Hepatic stellate cell (primary cell): ENCODE results near the gene PPP1R1A.

Experiments
- DNase-seq: peaks from one replicate; pipeline ENCODE4 v3.0.0; 2011; ENCODE audit warnings: low spot score

PPP1R1A gene

DNA sequence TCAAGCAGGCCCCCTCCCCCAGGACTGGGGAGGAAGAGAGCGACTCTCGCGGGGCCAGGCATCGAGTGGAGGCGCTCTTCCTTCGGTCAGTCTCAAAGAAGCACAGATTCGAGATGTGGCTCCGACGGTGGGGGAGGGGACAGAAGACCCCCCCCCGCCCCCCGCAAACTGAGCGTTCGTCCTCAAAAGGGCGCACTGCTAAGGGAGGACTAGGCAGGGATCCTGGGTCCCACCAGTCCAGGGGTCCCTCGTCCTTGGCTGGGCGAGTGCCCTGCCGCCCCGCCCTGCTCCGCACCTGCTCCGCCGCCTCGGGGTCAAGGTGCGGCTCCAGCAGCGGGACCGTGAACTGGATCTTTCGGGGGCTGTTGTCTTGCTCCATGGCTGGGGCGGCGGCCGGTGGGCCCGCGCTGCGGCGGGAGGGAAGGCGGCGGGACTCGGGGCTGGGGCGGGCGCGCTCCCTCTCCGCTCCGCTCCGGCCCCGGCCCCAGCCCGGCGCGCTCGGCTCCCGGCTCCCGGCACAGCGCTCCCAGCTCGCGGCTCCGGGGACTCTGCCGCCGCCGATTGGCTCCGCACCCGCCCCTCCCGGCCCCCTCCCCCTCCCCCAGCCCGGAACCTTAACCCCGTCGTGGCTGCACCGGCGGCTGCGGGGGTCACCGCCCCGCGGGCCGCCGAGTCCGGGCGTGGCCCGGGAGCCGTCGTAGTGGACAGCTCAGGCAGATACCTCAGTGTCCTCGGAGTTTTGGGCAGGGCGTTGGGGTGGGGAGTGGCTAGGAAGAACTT lies at the start of gene PPP1R1A:
Gene PPP1R1A, minus strand, starts transcription at position 550 of the 780 bp plus-strand sequence. Its CDS starts 171 bp downstream, at position 379.
- DNase-seq = no peak

DNA sequence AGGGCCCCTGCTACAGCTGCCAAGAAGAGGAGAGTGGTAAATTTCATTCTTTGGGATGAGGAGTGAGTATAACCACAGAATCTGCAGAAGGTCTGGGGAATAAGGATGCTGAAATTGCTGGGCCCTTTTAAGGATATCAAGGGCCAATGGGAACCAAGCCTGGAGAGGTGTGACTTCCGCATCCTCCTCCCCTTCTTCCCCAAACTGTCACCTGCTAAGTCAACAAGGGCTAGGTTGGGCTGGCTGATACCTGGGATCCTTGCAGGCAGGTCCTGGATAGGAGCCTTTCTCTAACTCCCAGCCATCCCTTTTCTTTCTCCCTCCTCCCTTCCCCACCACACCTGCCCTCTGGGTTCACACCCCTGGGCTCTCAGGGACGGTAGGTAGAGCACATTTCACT lies 46.3 kb upstream of the PPP1R1A start, which contains the start of gene LACRT:
Gene LACRT, minus strand, starts transcription at position 101 of the 400 bp plus-strand sequence. Its CDS starts 54 bp downstream, at position 47.
- DNase-seq = no peak

GRCh38 chr12:54631988-54632728 lies 43.7 kb upstream of the PPP1R1A start:
- DNase-seq = no peak

GRCh38 chr12:54631551-54631950 lies 43.1 kb upstream of the PPP1R1A start:
- no peak for DNase-seq

DNA sequence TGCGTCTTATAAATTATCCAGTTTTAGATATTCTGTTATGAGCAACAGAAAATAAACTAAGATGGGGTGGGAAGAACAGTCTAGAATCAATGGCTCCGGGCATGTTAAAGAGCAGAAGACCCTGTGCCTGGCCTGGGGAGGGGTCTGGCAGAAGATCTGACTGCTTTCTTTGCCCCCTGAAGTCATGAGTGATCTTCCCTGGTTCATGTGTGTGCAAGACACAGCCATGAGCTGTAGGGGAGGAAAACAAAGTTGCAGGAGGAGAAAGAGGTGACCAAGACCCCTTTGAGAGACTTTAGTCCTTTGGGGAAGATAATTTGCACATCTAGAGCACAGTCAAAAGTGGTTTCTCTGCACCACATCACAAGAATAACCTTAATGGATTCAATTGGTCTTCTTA lies 41.5 kb upstream of the PPP1R1A start:
- no peak for DNase-seq

DNA sequence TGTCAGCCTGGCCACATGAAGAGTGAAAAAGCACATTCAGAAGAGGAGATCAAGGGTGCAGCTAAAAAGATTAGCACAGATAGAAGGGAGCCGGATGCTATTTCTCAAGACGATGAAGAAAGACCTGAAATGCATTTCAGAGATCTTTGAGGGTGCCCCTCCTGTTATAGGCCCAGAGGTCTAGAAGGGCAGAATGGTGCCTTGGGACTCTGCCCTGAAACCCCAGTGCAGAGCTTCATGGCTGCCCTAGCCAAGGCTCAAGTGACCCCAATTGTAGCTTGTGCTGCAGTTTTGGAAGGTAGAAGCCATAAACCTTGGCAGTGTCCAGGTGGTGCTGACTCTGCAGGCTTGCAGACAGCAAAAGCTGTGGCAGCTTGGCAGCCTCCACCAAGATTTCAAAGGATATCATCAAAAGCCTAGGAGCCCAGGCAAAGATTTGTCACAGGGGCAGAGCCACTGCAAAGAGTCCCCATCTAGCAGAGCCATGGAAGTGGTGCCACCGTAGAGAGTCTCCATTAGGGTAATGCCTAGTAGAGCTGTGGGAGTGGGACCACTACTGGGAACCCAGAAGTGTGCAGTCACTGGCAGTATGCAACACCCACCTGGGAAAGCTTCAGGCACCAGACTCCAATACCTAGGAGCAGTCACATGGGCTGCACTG lies 39.9 kb upstream of the PPP1R1A start:
- no peak for DNase-seq

DNA sequence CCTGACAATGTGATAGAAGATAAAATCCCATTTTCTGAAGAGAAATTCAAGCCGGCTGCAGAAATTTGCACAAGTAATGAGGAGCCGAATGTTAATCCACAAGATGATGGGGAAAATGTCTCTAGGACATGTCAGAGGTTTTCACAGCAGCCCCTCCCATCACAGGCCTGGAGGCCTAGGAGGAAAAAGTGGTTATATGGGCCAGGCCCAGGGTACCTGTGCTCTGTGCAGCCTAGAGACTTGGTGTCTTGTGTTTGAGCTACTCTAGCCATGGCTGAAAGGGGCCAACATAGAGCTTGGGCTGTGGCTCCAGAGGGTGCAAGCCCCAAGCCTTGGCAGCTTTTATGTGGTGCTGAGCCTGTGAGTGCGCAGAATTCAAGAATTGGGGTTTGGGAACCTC lies 38.8 kb upstream of the PPP1R1A start:
- DNase-seq = no peak

DNA sequence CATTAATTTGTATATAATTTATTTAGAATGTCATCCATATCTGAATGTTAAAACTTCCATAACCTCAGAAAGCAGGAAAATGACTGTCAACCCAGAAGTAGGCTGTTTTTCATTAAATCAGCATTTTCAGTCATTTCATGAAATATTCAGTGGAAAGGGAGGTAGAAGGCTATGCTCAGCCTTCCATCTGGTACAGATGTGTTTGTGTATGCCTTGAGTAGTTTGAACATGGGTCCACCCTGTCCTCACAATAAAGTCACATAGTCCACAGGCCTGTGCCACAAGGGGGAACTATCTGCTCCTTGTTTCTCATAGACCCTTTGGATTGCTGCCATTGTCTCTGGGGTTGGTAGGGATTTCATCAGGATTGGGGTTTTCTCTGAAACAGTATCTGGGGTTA lies 37.1 kb upstream of the PPP1R1A start:
- no peak for DNase-seq

DNA sequence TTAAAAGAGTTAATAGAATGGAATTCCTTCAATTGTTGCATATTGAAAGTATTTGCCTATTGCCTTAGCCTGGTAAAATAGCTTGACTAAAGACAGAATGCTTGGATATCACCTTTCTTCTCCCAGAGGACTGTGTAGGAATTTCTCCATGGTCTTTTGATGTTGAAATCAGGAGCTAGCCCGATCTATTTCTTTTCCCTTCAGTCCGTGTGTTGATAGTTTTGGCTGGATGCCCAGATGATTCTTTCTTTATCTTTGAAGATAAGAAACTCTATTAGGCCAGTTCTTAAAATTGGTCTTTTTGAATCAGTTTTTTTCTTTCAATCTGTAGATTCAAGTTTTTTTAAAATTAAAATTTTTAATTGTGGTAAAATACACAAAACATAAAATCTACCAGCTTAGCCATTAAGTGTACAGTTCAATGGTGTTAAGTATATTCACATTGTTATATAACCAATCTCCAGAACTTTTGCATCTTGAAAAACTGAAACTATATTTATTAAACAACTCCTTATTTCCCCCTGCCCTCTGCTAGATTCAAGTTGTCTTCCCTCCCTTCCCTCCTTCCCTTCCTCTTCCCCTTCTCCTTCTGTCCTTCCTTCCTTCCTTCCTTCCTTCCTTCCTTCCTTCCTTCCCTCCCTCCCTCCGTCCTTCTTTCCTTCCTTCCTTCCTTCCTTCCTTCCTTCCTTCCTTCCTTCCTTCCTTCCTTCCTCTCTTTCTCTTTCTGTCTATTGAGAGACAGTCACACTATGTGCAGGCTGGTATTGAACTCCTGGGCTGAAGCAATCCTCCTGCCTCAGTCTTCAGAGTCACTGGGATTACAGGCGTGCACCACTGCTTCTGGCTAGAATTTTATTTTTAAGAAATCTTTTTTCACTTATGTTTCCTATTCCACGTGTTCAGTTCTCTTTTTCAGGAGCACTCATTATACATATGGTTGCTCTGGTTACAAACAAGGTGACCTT lies 36.1 kb upstream of the PPP1R1A start:
- no peak for DNase-seq

- DNase-seq = no peak
Observed at GRCh38 chr12:54622463-54623183, 34.2 kb upstream of the PPP1R1A start.

DNA sequence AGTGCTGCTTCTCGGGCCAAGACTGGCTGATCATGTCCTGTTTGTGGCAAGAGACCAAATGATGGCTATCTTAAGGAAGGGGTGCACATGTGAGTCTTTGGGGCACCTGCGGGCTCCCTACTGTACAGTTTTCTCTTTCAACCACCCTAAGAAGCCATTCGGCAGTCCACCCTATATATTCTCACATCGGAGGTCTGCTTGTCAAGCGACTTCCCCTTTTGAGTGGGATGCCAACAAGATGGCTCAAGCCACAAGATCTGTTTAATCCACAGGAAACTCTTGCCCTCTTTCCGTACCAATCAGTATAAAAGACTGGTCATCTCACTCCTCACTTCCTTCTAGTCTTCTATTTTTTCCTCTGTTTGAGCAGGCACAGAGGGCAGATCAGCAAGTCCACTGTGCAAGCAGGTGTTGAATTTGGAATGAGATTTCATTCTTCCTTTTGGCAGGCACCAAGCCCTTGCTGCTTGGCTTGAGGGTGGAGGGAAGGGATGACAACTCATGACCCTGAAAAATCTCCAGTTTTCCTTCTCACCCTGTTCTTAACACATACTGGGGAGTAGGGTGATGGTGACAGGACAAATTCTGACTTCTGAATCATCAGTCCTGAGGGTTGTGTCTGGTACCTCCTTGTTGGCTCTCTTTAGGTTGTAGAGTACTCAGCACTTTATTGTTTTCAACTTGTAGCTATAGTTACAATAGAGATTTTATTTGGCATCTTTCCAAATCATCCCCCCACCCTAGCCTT lies 28.6 kb upstream of the PPP1R1A start:
- no peak for DNase-seq

DNA sequence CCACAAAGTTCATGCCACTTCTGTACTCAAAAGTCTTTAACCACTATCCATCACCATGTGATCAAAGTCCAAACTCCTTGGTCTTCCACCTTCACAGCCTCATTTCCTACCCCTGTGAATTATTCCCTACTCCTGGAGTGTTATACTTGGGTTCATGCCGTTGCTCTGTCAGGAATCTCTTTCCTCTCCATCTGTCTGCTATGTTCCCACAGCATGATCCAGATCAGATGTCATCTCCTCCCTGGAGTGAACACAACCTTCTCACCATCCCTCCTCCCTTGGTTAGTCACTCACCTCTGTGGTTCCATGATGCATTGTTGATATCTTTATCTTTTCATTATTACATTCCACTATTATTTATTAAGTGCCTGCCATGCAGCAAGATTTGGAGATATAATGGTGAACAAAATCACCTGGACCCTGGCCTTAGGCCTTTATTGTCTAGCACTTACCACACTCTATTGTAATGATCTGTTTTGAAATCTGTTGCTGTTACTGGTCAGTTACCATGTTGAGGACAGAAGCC lies 23.8 kb upstream of the PPP1R1A start:
- no peak for DNase-seq

DNA sequence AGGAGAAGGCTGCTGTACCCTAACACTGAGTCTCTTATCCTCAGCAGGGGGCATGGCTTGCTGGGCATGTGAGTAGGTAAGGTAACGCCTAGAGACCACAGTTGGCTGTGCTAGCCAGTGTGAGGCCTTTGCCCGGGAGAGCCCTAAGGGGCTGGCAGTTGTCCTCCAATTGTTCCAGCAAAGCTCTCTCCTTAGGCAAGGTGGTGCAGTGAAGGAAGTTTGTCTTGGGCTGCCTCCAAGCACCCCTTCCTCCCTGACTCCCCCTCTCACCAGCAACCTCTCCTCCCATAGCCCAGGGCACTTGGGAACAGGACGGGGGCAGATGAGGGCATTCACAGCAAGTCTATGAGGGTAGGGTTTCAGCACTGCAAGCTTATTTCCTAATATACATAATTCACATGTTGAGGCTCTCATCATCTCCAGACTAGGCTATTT lies 23.3 kb upstream of the PPP1R1A start:
- DNase-seq = no peak

GRCh38 chr12:54608769-54609168 lies 20.3 kb upstream of the PPP1R1A start:
- no peak for DNase-seq

DNA sequence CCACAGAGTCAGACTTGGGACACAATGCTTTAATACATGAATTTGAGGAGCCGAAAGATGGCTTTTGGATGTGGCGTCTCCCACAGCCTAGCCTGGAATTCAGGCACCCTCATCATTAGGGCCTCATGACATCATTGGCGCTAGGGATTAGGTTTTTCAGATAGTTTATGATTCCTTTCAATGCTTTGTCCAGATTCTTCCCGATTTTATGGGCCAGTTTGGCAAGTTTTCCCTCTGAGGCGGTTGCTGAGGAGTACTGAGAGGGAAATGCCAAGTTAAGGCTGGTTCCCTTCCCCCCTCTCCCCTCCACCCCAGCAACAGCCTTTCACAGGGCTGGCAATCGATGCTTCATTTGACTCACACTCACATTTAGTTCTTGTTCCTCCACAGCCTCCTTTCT lies 19.7 kb upstream of the PPP1R1A start:
- no peak for DNase-seq

GRCh38 chr12:54606556-54606955 lies 18.1 kb upstream of the PPP1R1A start:
- no peak for DNase-seq

DNA sequence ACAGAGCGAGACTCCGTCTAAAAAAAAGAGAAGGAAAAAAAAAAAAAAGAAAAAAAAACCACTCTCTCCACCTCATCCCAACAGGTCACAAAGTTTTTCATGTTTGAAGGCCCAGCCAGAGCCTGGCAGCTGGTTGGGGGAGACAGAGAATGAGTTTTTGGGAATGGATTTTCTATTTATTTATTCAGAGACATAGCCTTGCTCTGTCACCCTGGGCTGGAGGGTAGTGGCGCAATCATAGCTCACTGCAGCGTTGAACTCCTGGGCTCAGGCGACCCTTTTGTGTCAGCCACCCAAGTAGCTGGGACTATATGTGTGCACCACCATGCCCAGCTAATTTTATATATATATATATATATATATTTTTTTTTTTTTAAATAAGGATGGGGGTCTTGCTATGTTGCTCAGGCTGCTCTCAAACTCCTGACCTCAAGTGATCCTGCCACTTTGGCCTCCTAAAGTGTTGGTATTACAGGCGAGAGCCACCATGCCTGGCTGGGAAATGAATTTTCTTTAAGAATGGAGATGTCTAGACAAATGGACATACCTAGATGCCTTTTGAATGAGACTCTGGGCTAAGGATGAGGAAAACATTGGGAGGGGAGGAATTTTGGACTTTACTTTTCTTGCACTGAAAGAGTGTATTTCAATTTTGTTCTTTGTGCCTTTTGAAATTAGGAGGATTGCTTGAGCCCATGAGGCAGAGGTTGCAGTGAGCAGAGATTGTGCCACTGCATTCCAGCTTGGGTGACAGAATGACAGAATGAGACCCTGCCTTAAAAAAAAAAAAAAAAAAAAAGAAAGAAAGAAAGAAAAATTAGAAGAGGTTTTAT lies 16.9 kb upstream of the PPP1R1A start:
- DNase-seq = no peak

- DNase-seq = no peak
Observed at GRCh38 chr12:54604436-54604835, 16.0 kb upstream of the PPP1R1A start.

DNA sequence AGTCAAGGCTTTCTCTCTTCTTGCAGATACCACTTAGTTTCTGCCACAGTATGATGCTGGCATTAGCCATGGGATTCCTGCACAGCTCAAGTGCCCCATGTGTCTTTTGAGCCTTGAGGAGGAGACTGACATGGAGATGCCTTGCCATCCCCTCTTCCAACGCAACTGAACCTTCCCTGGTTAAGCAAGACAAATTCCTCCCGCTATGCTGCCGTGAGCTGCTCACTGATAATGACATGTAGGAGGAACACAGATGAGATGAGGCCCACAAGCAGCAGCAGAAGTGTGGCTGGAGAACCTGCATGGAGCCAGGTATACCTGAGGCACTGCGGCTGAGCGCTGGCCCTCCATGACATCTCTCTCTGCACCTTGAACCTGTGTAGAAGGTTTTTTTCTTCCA lies 15.4 kb upstream of the PPP1R1A start:
- DNase-seq = no peak
